Measurements from ENCODE around the gene VSTM4. TPM values are rescaled to one million over a fixed set of nuclear protein-coding genes. Genes with fewer than 3 reads are reported as not detected.

Gene VSTM4
- total and polyA plus RNA-seq, 2 experiments from 2014 or later, result 0.21 to 0.66 TPM

- TF ChIP-seq, protein P1, sequence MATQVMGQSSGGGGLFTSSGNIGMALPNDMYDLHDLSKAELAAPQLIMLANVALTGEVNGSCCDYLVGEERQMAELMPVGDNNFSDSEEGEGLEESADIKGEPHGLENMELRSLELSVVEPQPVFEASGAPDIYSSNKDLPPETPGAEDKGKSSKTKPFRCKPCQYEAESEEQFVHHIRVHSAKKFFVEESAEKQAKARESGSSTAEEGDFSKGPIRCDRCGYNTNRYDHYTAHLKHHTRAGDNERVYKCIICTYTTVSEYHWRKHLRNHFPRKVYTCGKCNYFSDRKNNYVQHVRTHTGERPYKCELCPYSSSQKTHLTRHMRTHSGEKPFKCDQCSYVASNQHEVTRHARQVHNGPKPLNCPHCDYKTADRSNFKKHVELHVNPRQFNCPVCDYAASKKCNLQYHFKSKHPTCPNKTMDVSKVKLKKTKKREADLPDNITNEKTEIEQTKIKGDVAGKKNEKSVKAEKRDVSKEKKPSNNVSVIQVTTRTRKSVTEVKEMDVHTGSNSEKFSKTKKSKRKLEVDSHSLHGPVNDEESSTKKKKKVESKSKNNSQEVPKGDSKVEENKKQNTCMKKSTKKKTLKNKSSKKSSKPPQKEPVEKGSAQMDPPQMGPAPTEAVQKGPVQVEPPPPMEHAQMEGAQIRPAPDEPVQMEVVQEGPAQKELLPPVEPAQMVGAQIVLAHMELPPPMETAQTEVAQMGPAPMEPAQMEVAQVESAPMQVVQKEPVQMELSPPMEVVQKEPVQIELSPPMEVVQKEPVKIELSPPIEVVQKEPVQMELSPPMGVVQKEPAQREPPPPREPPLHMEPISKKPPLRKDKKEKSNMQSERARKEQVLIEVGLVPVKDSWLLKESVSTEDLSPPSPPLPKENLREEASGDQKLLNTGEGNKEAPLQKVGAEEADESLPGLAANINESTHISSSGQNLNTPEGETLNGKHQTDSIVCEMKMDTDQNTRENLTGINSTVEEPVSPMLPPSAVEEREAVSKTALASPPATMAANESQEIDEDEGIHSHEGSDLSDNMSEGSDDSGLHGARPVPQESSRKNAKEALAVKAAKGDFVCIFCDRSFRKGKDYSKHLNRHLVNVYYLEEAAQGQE (IDR thresholded peaks at IDR 0.05; ENCODE audit: unreplicated experiment), result no peak
- no peak for TF ChIP-seq STAT1 (IDR thresholded peaks at IDR 0.05; ENCODE audit: unreplicated experiment)
Observed at GRCh38 chr10:49021685-49022084, 93.6 kb downstream of the VSTM4 start (continued).

DNA sequence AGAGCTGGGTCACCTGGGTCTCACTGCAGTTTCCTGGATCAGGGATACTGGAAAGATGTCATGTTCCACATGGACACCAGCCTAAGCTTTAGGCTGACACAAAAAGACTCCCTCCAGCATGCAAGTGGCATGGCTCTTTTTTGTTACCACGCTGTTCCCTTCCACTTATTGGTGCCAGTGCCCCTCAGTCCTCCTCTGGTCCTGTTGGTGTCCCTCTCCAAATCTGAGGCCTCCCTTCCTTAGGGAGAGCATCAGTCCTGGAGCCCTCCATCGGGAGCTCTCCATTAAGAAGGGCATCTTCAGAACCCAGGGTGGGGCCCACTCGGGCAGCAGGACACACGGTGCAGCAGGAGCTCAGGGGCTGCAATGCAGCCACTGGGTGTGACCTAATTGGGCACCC lies 99.6 kb downstream of the VSTM4 start:
- H3K4me3 Mint-ChIP-seq, result no peak overlapping the region
- Histone ChIP-seq H3K9me2 (ENCODE audit: insufficient read depth) (no peaks in the 10 kb centered on the region), H3K27me3 (ENCODE audit: insufficient read depth) (no peaks in the 10 kb centered on the region), H2AFZ (no peak overlapping the region), H3K4me1 (ENCODE audit: insufficient read depth) (no peaks in the 10 kb centered on the region), H3K79me2 (replicated peaks; ENCODE audit: insufficient read depth) (no peaks in the 10 kb centered on the region), H3K4me2 (no peak overlapping the region), H4K20me1 (replicated peaks; ENCODE audit: insufficient read depth) (no peaks in the 10 kb centered on the region), H3K27ac (ENCODE audit: low read depth) (no peak overlapping the region), H3K36me3 (ENCODE audit: insufficient read depth) (no peaks in the 10 kb centered on the region), H3K4me3 (no peak overlapping the region), H3F3A (replicated peaks; ENCODE audit: low read depth) (no peaks in the 10 kb centered on the region)
- H3K4me1 Mint-ChIP-seq, result peaks cover 5% of the 10 kb centered on the region
- DNase-seq (ENCODE audit: low spot score) (no peak), ATAC-seq (no peak)
- no peaks in the 10 kb centered on the region for H3K9me3 Mint-ChIP-seq
- no peaks in the 10 kb centered on the region for H3K36me3 Mint-ChIP-seq (ENCODE audit: low read depth)
- TF ChIP-seq ZNF114 (CRISPR knock-in tag; IDR thresholded peaks at IDR 0.05) (no peak), EZH2phosphoT487 (IDR thresholded peaks at IDR 0.05; ENCODE audit: unreplicated experiment) (no peak)
- TF ChIP-seq, protein P2, sequence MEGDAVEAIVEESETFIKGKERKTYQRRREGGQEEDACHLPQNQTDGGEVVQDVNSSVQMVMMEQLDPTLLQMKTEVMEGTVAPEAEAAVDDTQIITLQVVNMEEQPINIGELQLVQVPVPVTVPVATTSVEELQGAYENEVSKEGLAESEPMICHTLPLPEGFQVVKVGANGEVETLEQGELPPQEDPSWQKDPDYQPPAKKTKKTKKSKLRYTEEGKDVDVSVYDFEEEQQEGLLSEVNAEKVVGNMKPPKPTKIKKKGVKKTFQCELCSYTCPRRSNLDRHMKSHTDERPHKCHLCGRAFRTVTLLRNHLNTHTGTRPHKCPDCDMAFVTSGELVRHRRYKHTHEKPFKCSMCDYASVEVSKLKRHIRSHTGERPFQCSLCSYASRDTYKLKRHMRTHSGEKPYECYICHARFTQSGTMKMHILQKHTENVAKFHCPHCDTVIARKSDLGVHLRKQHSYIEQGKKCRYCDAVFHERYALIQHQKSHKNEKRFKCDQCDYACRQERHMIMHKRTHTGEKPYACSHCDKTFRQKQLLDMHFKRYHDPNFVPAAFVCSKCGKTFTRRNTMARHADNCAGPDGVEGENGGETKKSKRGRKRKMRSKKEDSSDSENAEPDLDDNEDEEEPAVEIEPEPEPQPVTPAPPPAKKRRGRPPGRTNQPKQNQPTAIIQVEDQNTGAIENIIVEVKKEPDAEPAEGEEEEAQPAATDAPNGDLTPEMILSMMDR (conservative IDR thresholded peaks at IDR 0.05; ENCODE audit: low read depth in 2 of 2), result no peak
- H3K27me3 Mint-ChIP-seq (ENCODE audit: insufficient read depth, low read depth, poor library complexity), result peaks cover 2% of the 10 kb centered on the region
- H3K27ac Mint-ChIP-seq, result no peak overlapping the region

- no peak overlapping the region for H3K27ac Mint-ChIP-seq
- no peak overlapping the region for H3K4me3 Mint-ChIP-seq
- H3K36me3 ChIP-seq (ENCODE audit: insufficient read depth), result no peaks in the 10 kb centered on the region
- ATAC-seq, result peak; percentile 63
- H3K27me3 ChIP-seq (ENCODE audit: insufficient read depth), result no peaks in the 10 kb centered on the region
- no peaks in the 10 kb centered on the region for H4K20me1 ChIP-seq (replicated peaks; ENCODE audit: insufficient read depth)
- H3K27me3 Mint-ChIP-seq (ENCODE audit: insufficient read depth, low read depth, poor library complexity), result peaks cover 2% of the 10 kb centered on the region
- no peak for DNase-seq (ENCODE audit: low spot score)
- no peaks in the 10 kb centered on the region for H3K36me3 Mint-ChIP-seq (ENCODE audit: low read depth)
- no peaks in the 10 kb centered on the region for H3F3A ChIP-seq (replicated peaks; ENCODE audit: low read depth)
- no peaks in the 10 kb centered on the region for H3K79me2 ChIP-seq (replicated peaks; ENCODE audit: insufficient read depth)
- no peak overlapping the region for H3K27ac ChIP-seq (ENCODE audit: low read depth)
- H3K9me2 ChIP-seq (ENCODE audit: insufficient read depth), result no peaks in the 10 kb centered on the region
- H3K4me3 ChIP-seq, result no peak overlapping the region
- no peak overlapping the region for H3K4me2 ChIP-seq
- H3K9me3 Mint-ChIP-seq, result no peaks in the 10 kb centered on the region
- TF ChIP-seq, protein P2 (conservative IDR thresholded peaks at IDR 0.05; ENCODE audit: low read depth in 2 of 2), result 0 out of 4 replicates have a peak, but pooled peaks of 1 of the 2 experiments have one; percentile 6
- TF ChIP-seq EZH2phosphoT487 (IDR thresholded peaks at IDR 0.05; ENCODE audit: unreplicated experiment), result no peak
- no peak overlapping the region for H2AFZ ChIP-seq
- peaks cover 5% of the 10 kb centered on the region for H3K4me1 Mint-ChIP-seq
- no peaks in the 10 kb centered on the region for H3K4me1 ChIP-seq (ENCODE audit: insufficient read depth)
Observed at GRCh38 chr10:49012603-49013002, 102.7 kb downstream of the VSTM4 start.

Data from GM23338 (cell line).